NCI-H1105 (cell line): ENCODE measurements around the gene CLDN3.
A peak's percentile ranks its signal among the peaks of the same experiment; 100 is the strongest.
"Not testable (repeated sequence)": the region's sequence is repeated elsewhere in the genome, so short reads cannot be mapped to it uniquely, and the experiment has no call there.

Source experiments
- DNase-seq: peaks from one replicate; lab custom pipeline; 2025; lab: John Stamatoyannopoulos, UW

Gene CLDN3, protein sequence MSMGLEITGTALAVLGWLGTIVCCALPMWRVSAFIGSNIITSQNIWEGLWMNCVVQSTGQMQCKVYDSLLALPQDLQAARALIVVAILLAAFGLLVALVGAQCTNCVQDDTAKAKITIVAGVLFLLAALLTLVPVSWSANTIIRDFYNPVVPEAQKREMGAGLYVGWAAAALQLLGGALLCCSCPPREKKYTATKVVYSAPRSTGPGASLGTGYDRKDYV

DNA sequence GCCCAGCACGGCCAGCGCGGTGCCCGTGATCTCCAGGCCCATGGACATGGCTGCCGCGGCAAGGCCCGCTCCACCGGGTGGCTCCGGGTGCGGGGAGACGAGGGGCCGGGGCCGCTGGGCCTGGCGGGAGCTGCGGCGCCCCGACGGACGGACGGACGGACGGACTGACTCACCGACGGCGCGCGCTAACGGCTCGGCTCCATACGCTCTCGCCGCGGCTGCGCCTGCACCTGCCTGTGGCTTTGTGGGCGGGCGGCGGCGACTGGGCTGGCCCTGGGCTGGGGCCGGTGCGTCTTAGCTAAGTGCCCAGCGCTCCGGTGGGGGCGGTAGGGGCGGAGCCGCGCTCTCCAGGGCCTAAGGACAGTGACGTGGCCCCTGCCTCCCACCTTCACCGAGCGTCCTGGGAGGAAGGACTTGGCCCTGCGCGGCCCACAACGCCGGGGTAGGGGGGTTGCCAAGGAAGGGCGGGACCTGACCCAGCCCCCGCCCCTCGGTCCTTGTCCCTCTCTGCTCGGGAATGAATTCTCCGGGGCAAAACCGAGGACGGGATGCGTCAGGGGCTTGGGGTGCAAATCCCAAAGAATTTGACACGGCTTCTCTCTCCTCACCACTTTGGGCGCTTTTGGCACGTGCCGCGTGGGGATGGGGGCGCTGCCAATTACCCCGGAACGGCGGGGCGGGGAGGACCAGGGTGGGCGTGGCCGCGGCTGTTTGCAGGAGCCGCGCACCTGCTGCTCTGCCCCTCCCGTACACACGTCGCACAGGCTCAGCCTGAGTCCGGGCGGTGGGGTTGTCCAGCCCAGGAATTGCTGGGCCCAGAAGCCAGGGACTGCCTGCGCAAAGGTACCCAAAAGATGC lies at the start of gene CLDN3:
Gene CLDN3, minus strand, starts transcription at position 269 of the 858 bp plus-strand sequence. Its CDS starts 221 bp downstream, at position 48.
- peak; percentile 94 for DNase-seq

DNA sequence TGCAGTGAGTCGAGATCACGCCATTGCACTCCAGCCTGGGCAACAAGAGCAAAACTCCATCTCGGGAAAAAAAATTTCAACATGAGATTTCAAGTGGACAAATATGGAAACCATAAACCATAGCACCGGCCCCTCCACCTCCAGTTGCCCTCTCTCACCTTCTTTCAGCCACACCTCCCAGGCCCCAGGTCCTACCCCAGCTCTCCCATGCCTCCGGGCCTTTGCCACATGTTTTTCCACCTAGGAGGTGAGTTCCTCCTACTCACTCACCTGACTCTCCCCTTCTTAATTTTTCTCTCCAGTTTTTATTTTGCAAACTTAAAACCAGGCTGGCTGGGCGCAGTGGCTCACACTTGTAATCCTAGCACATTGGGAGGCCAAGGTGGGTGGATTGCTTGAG lies 47.1 kb upstream of the CLDN3 start:
- DNase-seq, result no peak

GRCh38 chr7:73815436-73815835 lies 45.4 kb upstream of the CLDN3 start:
- no peak for DNase-seq

GRCh38 chr7:73812996-73813395 lies 42.9 kb upstream of the CLDN3 start:
- no peak for DNase-seq

- peak; percentile 58 for DNase-seq
Observed at GRCh38 chr7:73811760-73812168, 41.7 kb upstream of the CLDN3 start.

GRCh38 chr7:73810998-73811360 lies 40.9 kb upstream of the CLDN3 start:
- no peak for DNase-seq

- DNase-seq, result no peak
Observed at GRCh38 chr7:73809467-73809951, 39.4 kb upstream of the CLDN3 start.

- no peak for DNase-seq
Observed at GRCh38 chr7:73802459-73802858, 32.4 kb upstream of the CLDN3 start.

GRCh38 chr7:73801577-73801976 lies 31.5 kb upstream of the CLDN3 start:
- no peak for DNase-seq

DNA sequence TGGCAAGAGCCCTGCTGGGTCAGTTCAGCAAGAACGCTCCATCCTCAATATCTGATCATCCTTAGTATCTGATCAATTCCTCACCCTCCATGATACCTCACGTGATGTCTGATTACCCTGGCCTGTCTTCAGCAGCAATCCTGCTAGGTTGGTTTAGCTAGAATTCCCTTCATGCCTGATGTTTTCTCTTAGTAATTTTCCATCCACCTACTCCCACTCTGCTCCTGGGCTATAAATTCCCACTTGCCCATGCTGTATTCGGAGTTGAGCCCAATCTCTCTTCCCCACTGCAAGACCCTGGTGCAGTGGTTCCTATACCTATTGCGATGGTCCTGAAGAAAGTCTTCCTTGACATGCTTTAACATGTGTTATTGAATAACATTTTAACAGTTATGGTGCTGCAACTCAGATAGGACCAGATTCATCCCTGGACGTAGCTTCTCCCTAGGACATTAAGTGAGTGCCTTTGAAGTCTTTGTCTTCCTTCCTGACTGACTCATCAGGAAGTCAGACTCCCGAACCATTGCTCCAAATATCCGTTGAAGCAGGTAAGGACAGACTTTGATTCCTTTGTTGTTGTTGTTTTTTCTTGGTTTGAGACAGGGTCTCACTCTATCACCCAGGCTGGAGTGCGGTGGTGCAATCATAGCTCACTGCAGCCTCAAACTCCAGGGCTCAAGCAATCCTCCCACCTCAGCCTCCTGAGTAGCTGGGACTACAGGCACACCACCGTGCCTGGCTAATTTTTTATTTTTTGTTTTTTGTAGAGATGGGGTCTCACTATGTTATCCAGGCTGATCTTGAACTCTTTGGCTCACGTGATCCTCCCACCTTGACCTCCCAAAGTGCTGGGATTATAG lies 29.4 kb upstream of the CLDN3 start:
- no peak for DNase-seq

DNA sequence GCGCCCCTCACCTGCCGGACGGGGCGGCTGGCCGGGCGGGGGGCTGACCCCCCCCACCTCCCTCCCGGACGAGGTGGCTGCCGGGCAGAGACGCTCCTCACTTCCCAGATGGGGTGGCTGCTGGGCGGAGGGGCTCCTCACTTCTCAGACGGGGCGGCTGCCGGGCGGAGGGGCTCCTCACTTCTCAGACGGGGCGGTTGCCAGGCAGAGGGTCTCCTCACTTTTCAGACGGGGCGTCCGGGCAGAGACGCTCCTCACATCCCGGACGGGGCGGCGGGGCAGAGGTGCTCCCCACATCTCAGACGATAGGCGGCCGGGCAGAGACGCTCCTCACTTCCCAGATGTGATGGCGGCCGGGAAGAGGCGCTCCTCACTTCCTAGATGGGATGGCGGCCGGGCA lies 27.1 kb upstream of the CLDN3 start:
- not testable (repeated sequence) for DNase-seq

DNA sequence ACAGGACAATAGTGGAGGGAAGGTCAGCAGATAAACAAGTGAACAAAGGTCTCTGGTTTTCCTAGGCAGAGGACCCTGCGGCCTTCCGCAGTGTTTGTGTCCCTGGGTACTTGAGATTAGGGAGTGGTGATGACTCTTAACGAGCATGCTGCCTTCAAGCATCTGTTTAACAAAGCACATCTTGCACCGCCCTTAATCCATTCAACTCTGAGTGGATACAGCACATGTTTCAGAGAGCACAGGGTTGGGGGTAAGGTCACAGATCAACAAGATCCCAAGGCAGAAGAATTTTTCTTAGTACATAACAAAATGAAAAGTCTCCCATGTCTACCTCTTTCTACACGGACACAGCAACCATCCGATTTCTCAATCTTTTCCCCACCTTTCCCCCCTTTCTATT lies 26.6 kb upstream of the CLDN3 start:
- not testable (repeated sequence) for DNase-seq

DNA sequence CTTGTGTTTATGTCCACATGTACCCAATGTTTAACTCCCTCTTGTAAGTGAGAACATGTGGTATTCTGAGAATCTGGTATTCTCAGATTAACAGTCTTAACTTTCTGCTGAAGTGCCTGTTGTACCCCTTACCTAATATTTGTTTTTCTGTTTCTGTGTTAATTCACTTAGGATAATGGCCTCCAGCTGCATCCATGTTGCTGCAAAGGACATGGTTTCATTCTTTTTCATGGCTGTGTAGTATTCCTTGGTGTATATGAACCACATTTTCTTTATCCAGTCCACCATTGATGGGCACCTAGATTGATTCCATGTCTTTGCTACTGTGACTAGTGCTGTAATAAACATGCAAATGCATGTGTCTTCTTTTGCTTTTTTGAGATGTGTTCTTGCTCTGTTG lies 25.1 kb upstream of the CLDN3 start:
- DNase-seq, result not testable (repeated sequence)

- not testable (repeated sequence) for DNase-seq
Observed at GRCh38 chr7:73791170-73791690, 21.2 kb upstream of the CLDN3 start.

DNA sequence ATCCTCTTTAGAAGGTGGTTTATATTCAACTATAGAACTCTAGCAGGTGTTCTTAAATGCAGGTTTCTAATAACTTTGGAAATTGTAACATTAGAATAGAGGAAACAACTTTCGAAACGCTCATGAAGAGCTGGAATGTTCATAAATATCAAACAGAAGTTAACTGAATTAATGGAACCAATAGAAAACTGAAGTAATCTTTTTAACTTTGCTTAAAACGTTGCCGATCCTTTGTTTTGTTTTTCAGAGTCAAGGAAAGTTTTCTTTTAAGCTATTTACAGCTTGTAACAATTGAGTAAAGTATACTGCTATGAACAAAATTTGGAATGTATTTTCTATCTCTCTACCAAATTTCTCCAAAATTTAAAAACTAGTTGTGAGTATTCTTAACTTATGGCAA lies 19.0 kb upstream of the CLDN3 start:
- DNase-seq, result no peak

GRCh38 chr7:73787786-73788048 lies 17.6 kb upstream of the CLDN3 start:
- not testable (repeated sequence) for DNase-seq

GRCh38 chr7:73786588-73786987 lies 16.5 kb upstream of the CLDN3 start:
- no peak for DNase-seq

DNA sequence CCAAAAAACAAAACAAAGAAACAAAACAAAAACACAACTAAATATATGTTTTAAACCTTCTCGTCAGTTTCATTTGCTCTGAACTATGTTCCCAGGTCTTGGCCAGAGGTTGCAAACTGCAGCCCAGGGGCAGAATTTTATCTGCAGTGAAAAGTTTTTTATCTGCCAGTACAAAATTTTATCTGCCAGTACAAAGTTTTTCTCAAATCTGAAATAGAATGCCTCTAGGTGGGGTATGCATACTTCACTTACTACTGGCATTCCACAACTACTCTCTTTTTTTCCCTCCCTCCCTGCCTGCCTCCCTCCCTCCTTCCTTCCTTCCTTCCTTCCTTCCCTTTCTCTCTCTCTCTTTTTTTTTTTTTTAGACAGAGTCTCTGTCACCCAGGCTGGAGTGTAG lies 9.4 kb upstream of the CLDN3 start:
- DNase-seq, result no peak

GRCh38 chr7:73778801-73779389 lies 8.8 kb upstream of the CLDN3 start:
- no peak for DNase-seq

DNA sequence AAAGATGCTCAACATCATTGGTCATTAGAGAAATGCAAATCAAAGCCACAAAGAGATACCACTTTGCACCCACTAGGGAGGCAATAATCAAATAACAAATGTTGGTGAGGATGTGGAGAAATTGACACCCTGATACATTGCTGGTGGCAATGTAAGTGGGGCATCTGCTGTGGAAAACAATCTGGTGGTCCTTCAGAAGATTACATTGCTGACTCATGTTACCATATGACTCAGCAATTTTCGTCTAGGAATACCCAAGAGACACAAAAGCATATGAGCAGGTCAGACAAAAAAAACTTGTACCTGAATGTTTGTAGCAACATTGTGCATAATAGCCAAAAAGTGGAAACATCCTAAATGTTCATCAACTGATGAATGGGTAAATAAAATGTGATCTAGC lies 4.9 kb upstream of the CLDN3 start:
- DNase-seq, result no peak

GRCh38 chr7:73773700-73774517 lies 3.8 kb upstream of the CLDN3 start:
- no peak for DNase-seq
